Suprapubic skin (tissue), 3 donors: ENCODE results near the gene CCDC88C.

ENCODE experiments used
- POLR2A ChIP-seq, 2 donors: fragments of 450-650 bp; IDR thresholded peaks; one replicate each; pipeline ENCODE4 v1.6.1; 2017; ENCODE audit warnings: antibody characterized with exemption in 2 of 2, mild to moderate bottlenecking in 2 of 2, moderate library complexity in 2 of 2
- TF ChIP-seq, protein P1 (sequence below), 2 donors: fragments of 200-600 bp in 1 of 2; fragments of 450-650 bp in 1 of 2; sonication (generic) in 1 of 2; IDR thresholded peaks; one replicate each; pipeline ENCODE4 v1.5.1; 2016 to 2019; ENCODE audit warnings: antibody characterized with exemption in 2 of 2, mild to moderate bottlenecking in 1 of 2, moderate library complexity in 1 of 2

DNA sequence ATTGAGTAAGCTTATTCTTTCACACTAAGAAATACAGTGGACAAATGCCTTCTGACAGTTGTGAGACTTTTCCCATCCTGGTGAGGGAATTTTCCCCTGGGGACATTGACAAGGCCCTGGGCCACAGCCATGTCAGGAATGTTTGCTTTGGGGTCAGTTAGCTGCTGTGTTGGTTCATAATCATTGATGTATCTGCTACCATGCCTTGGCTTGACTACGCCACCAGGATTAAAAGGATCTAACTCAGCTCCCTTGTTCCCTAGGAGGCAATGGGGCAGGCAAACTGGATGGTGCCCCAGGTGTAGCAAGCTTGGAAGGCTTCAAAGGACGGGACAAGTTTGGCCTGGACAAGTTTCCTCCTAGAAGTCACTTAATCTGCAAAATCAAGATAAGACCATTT, 3.1 kb upstream of the CCDC88C start:
- no peak for TF ChIP-seq POLR2A (IDR thresholded peaks at IDR 0.05)
- TF ChIP-seq, protein P1, sequence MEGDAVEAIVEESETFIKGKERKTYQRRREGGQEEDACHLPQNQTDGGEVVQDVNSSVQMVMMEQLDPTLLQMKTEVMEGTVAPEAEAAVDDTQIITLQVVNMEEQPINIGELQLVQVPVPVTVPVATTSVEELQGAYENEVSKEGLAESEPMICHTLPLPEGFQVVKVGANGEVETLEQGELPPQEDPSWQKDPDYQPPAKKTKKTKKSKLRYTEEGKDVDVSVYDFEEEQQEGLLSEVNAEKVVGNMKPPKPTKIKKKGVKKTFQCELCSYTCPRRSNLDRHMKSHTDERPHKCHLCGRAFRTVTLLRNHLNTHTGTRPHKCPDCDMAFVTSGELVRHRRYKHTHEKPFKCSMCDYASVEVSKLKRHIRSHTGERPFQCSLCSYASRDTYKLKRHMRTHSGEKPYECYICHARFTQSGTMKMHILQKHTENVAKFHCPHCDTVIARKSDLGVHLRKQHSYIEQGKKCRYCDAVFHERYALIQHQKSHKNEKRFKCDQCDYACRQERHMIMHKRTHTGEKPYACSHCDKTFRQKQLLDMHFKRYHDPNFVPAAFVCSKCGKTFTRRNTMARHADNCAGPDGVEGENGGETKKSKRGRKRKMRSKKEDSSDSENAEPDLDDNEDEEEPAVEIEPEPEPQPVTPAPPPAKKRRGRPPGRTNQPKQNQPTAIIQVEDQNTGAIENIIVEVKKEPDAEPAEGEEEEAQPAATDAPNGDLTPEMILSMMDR (IDR thresholded peaks at IDR 0.05): no peak
